KOPT-K1 (cell line): ENCODE measurements around the gene ING1.
"Not testable (repeated sequence)": the region's sequence is repeated elsewhere in the genome, so short reads cannot be mapped to it uniquely, and the experiment has no call there.

Experiments
- H3K27ac ChIP-seq: fragments of 200-600 bp; sonication (generic); 2 replicates; pipeline ENCODE4 v1.5.1; 2016; ENCODE audit warnings: antibody characterized with exemption, mild to moderate bottlenecking, low read depth, low read length; ENCODE audit not compliant: poor library complexity, severe bottlenecking
- H3K36me3 ChIP-seq: fragments of 200-600 bp; sonication (generic); 2 replicates; pipeline ENCODE4 v1.5.1; 2017; ENCODE audit warnings: antibody characterized with exemption, mild to moderate bottlenecking, low read length, moderate library complexity; ENCODE audit not compliant: insufficient read depth
- H3K9me3 ChIP-seq: fragments of 200-600 bp; sonication (generic); 2 replicates; pipeline ENCODE4 v1.5.1; 2017; ENCODE audit warnings: antibody characterized with exemption, low read length, mild to moderate bottlenecking; ENCODE audit not compliant: insufficient read depth, poor library complexity, severe bottlenecking

ING1 gene

GRCh38 chr13:110713642-110713952 lies at the start of gene ING1:
ING1 (plus strand) TSS chr13:110713700; CDS start chr13:110714150, 450 bp downstream.
- Histone ChIP-seq H3K9me3 (no peaks in the 10 kb centered on the region), H3K36me3 (no peaks in the 10 kb centered on the region), H3K27ac (peak within 1 kb of the TSS; percentile 100)

GRCh38 chr13:110664041-110664440 lies 49.5 kb upstream of the ING1 start:
- Histone ChIP-seq H3K36me3 (peaks cover 93% of the 10 kb centered on the region), H3K27ac (no peak overlapping the region), H3K9me3 (peaks cover 15% of the 10 kb centered on the region)

GRCh38 chr13:110664673-110665072 lies 48.8 kb upstream of the ING1 start:
- Histone ChIP-seq H3K9me3 (peaks cover 15% of the 10 kb centered on the region), H3K27ac (no peak overlapping the region), H3K36me3 (peaks cover 98% of the 10 kb centered on the region)

DNA sequence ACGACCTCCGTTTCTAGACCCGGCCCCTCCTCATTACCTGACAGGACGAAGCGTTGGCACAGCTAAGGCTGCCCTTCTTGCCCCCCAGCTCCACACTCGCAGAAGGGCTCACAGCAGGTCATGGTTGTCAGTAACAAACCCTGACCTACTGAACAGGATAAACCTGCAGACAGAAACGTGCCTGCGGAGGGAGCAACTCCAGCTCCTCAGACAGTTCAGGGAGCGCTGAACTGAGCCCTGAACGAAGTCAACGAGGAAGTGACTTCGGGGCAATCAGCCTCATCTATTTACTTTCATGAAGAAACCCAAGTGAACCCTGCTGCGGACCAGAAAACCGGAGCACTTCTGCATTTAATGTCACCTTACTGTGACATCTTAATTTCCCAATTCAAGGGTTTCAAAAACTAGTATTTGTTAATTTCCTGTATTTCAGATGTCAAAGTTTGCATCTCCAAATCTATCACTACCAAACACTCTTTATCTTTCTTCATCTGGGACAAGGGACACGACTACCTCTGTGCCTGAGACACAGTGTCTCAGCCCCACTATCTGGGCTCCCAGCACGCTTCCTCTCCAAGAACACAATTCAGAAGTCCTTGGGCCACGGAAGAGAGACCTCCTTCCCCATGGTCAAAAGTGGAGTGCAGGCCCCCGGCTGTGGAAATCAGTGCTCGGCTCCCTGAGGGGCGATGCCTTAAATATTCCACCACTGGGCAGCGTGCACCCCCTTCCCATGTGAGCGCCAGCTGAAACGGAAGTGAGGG lies 47.8 kb upstream of the ING1 start:
- H3K36me3 ChIP-seq: peaks cover 96% of the 10 kb centered on the region
- H3K9me3 ChIP-seq: peaks cover 15% of the 10 kb centered on the region
- no peak overlapping the region for H3K27ac ChIP-seq

DNA sequence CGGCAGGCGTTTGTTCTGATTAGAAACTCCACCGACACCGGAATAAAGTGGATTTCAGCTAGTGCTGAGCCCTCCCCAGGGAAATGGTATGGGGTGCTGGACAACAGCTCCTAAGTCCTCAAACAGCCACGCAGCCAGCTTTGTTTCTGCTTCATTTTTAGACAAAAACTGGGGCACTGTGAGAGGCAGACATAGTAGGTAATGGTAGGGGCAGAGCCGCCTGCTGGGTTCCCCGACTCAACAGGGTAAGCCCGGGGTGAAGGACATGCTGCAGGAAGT lies 47.3 kb upstream of the ING1 start:
- Histone ChIP-seq H3K27ac (no peak overlapping the region), H3K36me3 (peaks cover 91% of the 10 kb centered on the region), H3K9me3 (peaks cover 11% of the 10 kb centered on the region)

GRCh38 chr13:110669036-110669435 lies 44.5 kb upstream of the ING1 start:
- H3K9me3 ChIP-seq: no peaks in the 10 kb centered on the region
- no peak overlapping the region for H3K27ac ChIP-seq
- H3K36me3 ChIP-seq: peaks cover 63% of the 10 kb centered on the region

DNA sequence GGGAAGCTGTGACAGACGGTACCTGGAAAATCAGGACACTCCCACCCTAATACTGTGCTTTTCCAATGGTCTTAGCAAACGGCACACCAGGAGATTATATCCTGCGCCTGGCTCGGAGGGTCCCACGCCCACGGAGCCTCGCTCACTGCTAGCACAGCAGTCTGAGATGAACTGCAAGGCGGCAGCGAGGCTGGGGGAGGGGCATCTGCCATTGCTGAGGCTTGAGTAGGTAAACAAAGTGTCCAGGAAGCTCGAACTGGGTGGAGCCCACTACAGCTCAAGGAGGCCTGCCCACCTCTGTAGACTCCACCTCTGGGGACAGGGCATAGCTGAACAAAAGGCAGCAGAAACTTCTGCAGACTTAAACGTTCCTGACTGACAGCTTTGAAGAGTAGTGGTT lies 43.7 kb upstream of the ING1 start:
- H3K27ac ChIP-seq, H3K9me3 ChIP-seq: not testable (repeated sequence)
- peaks cover 55% of the 10 kb centered on the region for H3K36me3 ChIP-seq

- peaks cover 12% of the 10 kb centered on the region for H3K9me3 ChIP-seq
- H3K36me3 ChIP-seq: peaks cover 62% of the 10 kb centered on the region
- no peak overlapping the region for H3K27ac ChIP-seq
These were observed 36.6 kb upstream of the ING1 start for GRCh38 chr13:110676595-110677587.

GRCh38 chr13:110677731-110678545 lies 35.6 kb upstream of the ING1 start:
- no peak overlapping the region for H3K27ac ChIP-seq
- H3K36me3 ChIP-seq: peaks cover 73% of the 10 kb centered on the region
- peaks cover 12% of the 10 kb centered on the region for H3K9me3 ChIP-seq

GRCh38 chr13:110680852-110681251 lies 32.6 kb upstream of the ING1 start:
- H3K9me3 ChIP-seq: peaks cover 12% of the 10 kb centered on the region
- peaks cover 95% of the 10 kb centered on the region for H3K36me3 ChIP-seq
- no peak overlapping the region for H3K27ac ChIP-seq

DNA sequence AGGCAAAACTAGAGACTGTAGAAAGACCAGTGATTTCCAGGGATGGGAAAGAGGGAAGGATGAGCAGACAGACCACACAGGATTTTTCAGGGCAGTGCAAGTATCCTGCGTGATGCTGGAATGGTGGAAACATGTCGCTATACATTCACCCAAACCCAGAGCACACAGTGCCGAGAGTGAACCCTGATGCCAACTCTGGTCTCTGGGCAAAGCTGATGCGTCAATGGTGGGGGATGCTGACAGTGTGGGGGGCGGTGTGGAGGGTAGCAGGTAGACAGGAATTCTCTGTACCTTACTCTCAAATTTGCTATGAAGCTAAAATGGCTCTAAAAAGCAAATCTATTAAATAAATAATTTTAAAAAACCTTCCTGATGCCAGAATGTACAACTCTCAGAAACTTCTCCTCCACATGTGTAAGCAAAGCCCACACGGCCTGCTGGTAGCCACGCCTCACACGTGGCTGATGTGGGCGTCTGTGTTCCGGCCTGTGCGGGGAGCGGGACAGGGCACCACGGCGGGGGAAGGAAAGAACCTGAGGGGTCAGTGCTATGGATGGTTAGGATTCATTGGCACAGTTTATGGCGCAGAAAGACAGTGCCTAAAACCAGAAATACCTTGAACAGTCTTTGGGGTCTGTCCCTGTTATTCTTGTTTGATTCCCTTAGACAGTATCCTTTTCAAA lies 31.5 kb upstream of the ING1 start:
- peaks cover under 1% of the 10 kb centered on the region for H3K9me3 ChIP-seq
- no peak overlapping the region for H3K27ac ChIP-seq
- H3K36me3 ChIP-seq: peaks cover 95% of the 10 kb centered on the region

GRCh38 chr13:110682746-110683145 lies 30.8 kb upstream of the ING1 start:
- H3K36me3 ChIP-seq: peaks cover 96% of the 10 kb centered on the region
- no peak overlapping the region for H3K27ac ChIP-seq
- no peaks in the 10 kb centered on the region for H3K9me3 ChIP-seq

DNA sequence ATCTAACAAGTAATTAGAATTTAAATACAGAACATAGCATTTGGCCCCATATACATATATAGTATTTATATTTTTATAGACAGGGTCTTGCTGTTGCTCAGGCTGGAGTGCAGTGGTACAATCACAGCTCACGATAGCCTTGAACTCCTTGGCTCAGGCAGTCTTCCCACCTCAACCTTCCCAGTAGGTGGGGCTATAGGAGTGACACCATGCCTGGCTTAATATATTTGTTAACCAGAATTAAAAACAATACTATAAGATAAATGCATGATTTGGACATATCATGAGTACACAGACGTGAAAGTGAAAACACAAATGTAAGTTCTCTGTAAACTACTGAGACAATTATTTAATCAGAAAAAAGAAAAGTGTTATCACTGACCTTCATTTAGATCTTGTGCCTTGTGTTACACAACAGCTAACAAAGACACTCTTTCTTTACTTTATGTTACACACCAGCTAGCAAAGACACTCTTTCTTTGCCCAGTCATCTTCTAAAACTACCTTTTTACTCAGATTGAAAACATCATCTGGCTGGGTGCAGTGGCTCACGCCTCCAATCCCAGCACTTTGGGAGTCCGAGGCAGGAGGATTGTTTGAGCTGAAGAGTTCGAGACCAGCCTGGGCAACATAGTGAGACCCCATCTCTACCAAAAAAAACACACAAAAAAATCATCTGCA lies 30.2 kb upstream of the ING1 start:
- Histone ChIP-seq H3K36me3 (peaks cover 96% of the 10 kb centered on the region), H3K9me3 (no peaks in the 10 kb centered on the region), H3K27ac (no peak overlapping the region)

GRCh38 chr13:110683921-110684320 lies 29.6 kb upstream of the ING1 start:
- Histone ChIP-seq H3K36me3 (peaks cover 96% of the 10 kb centered on the region), H3K27ac (no peak overlapping the region), H3K9me3 (no peaks in the 10 kb centered on the region)
